AG04450 (cell line): ENCODE data around the gene SLU7. TPM values are rescaled to one million over a fixed set of nuclear protein-coding genes. Genes with fewer than 3 reads are reported as not detected.

Source experiments
- CTCF ChIA-PET: fragments of 300-600, 350-600 bp; formaldehyde crosslinking; extraction: SDS; loops from one replicate; lab custom pipeline; 2022; ENCODE audit warnings: antibody characterized with exemption, inconsistent platforms; lab: Charles Lee
- POLR2A ChIA-PET: fragments of 350-600 bp; formaldehyde crosslinking; extraction: SDS; loops from one replicate; lab custom pipeline; 2021; ENCODE audit warnings: antibody characterized with exemption, inconsistent platforms; lab: Yijun Ruan, JAX
- DNase-seq: peaks from one replicate; pipeline ENCODE4 v3.0.0-alpha.2; 2011; ENCODE audit warnings: low read depth, low spot score
- H3K27ac ChIP-seq: one replicate; pipeline ENCODE4 v1.5.1; 2012; ENCODE audit warnings: low read depth, low read length, control low read depth
- H3K27me3 ChIP-seq: one replicate; pipeline ENCODE4 v1.6.0; 2012; ENCODE audit warnings: low read length; ENCODE audit not compliant: control insufficient read depth, insufficient read depth
- H3K4me3 ChIP-seq: 2 replicates; pipeline ENCODE4 v1.5.1; 2011; ENCODE audit warnings: mild to moderate bottlenecking, low read depth, low read length, control low read depth
- H3K9me3 ChIP-seq: 2 replicates; pipeline ENCODE4 v1.5.1; 2012; ENCODE audit warnings: low read length; ENCODE audit not compliant: control insufficient read depth, insufficient read depth
- polyA plus RNA-seq: library from polyadenylated mRNA; depleted of rRNA; stranded (reverse); fragments of >200 nt; gene quantifications from 2 replicates; pipeline ENCODE4 v1.2.3, GENCODE V29; 2011
- TF ChIP-seq, protein P1 (sequence below): IDR thresholded peaks from 2 replicates; pipeline ENCODE4 v1.5.1; 2011; ENCODE audit warnings: low read depth, low read length, control low read depth, inconsistent platforms

Gene SLU7
- polyA plus RNA-seq, 1 experiment, result 59.5 TPM

DNA sequence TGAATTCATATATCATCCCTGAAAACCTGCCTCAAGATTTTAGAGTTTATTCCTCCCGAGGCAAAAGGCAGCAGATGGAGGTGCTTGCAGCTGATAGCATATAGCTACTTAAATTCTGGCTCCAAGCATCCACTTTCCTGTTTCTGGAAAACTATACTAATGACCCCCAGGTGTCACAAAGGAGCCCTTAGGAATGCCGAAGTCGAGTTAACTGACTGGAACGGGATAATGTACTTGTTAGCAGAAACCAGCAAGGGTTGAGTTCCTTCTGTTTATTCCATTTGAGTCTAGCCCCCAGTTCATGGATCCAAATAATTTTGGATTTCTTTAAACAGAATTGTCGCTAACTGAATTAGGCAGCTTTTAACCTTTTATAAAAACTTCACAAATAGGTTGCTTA lies 47.2 kb upstream of the SLU7 start:
- H3K27me3 ChIP-seq, result no peaks in the 10 kb centered on the region
- no peak overlapping the region for H3K27ac ChIP-seq
- DNase-seq, result no peak
- CTCF ChIA-PET, result interaction anchor here (1.2 to 3.2 kb wide), 2 partner anchors 27 to 41 kb away, joined by 4 to 47 read pairs; no protein-coding TSS in a partner anchor
- POLR2A ChIA-PET, result no interaction called here
- TF ChIP-seq, protein P1, sequence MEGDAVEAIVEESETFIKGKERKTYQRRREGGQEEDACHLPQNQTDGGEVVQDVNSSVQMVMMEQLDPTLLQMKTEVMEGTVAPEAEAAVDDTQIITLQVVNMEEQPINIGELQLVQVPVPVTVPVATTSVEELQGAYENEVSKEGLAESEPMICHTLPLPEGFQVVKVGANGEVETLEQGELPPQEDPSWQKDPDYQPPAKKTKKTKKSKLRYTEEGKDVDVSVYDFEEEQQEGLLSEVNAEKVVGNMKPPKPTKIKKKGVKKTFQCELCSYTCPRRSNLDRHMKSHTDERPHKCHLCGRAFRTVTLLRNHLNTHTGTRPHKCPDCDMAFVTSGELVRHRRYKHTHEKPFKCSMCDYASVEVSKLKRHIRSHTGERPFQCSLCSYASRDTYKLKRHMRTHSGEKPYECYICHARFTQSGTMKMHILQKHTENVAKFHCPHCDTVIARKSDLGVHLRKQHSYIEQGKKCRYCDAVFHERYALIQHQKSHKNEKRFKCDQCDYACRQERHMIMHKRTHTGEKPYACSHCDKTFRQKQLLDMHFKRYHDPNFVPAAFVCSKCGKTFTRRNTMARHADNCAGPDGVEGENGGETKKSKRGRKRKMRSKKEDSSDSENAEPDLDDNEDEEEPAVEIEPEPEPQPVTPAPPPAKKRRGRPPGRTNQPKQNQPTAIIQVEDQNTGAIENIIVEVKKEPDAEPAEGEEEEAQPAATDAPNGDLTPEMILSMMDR, result no peak
- H3K4me3 ChIP-seq, result no peak overlapping the region
- peaks cover 7% of the 10 kb centered on the region for H3K9me3 ChIP-seq

DNA sequence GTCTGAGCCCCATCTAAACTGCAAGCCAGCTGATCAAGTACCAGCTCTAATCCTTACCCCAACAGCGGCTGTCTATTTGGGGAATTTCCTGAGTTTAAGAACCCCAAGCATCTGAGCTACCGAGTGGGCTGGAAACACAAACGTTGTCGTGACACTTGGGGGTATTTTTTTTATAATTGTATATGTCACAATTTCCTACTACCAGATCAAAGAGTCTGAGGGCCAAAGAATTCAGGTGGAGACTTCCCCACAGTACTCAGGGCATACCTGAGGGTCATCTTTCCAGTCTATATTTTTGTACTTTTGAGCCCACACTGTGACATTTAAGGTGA lies 45.6 kb upstream of the SLU7 start:
- no peaks in the 10 kb centered on the region for H3K27me3 ChIP-seq
- H3K4me3 ChIP-seq, result no peak overlapping the region
- H3K9me3 ChIP-seq, result peaks cover 7% of the 10 kb centered on the region
- ChIA-PET CTCF (interaction anchor here (2.6 kb wide), 1 partner anchor 26 kb away, joined by 33 read pairs; no protein-coding TSS in a partner anchor), POLR2A (no interaction called here)
- TF ChIP-seq, protein P1, result no peak
- no peak for DNase-seq
- H3K27ac ChIP-seq, result no peak overlapping the region

DNA sequence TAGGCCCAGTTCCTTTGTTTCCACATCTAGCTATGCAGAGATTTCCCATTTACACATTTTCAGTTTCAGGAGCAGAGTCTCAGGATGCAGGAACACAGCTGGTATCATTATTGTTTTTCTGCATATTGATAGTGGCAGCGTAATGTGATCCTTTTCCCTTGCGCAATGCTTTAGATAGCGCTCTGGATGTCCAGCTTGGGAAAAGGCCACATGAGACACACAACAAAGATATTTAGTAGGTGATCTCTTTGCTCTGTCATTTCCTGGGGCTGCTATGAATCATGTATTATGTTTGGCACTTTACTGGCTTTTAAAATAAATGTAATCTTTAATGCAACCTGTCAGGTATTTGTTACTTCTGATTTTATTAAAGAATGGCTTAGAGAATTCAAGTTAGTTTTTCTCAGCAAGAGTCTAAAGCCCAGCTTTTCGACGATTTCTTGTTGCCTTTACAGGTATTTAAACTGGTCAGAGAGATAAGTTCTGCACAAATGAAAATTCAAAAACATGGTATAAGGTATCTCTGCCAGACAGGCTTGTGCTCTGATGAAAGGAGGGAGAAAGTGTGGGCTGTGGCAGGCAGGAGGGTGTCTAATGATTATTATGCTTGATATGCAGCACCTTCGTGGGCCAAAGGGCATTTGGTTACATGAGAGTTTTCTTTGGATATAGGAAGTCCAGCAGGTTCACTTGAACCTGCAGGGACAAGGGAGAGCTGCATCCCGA lies 45.0 kb upstream of the SLU7 start:
- Histone ChIP-seq H3K27ac (no peak overlapping the region), H3K4me3 (no peak overlapping the region), H3K27me3 (no peaks in the 10 kb centered on the region), H3K9me3 (peaks cover 7% of the 10 kb centered on the region)
- CTCF ChIA-PET, result interaction anchor here (1.3 to 2.6 kb wide), 2 partner anchors 12 to 25 kb away, joined by 3 to 33 read pairs; no protein-coding TSS in a partner anchor
- TF ChIP-seq, protein P1, result no peak
- POLR2A ChIA-PET, result no interaction called here
- no peak for DNase-seq

DNA sequence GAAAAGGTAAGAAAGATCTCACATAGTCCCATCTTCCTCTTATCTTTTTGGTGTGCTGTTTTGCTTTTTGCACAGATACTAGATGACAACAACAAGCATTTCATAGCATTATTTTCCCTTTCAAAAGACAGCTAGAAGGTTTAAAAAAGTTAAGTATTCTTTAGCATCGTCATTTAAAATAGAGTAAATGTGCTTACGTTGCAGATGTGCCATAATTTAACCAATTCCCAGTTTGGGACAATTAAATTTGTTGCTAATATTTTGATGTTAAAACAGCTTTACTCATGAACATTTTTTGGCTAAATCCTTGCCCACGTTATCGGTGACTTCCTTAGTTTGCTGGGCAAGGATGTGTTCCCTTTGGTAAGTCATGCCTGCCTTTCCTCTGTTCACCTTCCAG lies 44.3 kb upstream of the SLU7 start:
- H3K9me3 ChIP-seq, result peaks cover 7% of the 10 kb centered on the region
- no peak for DNase-seq
- no peak overlapping the region for H3K4me3 ChIP-seq
- ChIA-PET POLR2A (no interaction called here), CTCF (interaction anchor here (1.3 to 2.6 kb wide), 2 partner anchors 11 to 25 kb away, joined by 3 to 33 read pairs; no protein-coding TSS in a partner anchor)
- H3K27me3 ChIP-seq, result no peaks in the 10 kb centered on the region
- no peak overlapping the region for H3K27ac ChIP-seq
- TF ChIP-seq, protein P1, result no peak

DNA sequence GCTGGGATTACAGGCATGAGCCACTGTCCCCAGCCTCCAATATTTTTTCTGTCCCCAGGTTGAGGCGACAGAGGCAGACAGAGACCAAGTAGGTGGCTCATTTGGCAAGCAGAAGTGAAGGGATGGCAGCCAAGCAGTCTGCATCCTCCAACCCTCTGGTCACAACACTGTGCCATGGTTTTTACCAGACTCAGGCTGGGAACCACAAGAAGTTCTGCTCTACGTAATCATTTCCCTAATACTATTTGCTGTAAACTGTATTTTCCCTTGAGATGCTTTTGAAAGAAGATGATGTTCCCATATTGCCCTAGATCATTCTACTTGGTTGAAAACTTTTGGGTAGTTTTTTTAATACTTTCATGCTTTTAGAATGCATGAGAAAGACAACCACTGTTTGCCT lies 43.3 kb upstream of the SLU7 start:
- H3K4me3 ChIP-seq, result no peak overlapping the region
- TF ChIP-seq, protein P1, result no peak
- H3K9me3 ChIP-seq, result peaks cover 3% of the 10 kb centered on the region; the same call in 1 of the 2 replicates
- ChIA-PET POLR2A (no interaction called here), CTCF (no interaction called here)
- H3K27me3 ChIP-seq, result no peaks in the 10 kb centered on the region
- H3K27ac ChIP-seq, result no peak overlapping the region
- DNase-seq, result no peak
